ENCODE measurements around the gene IMPA2.
A peak's percentile ranks its signal among the peaks of the same experiment; 100 is the strongest.
"Not testable (repeated sequence)": the region's sequence is repeated elsewhere in the genome, so short reads cannot be mapped to it uniquely, and the experiment has no call there.

IMPA2 gene

GRCh38 chr18:12034241-12035100, 53.2 kb downstream of the IMPA2 start:
- DNase-seq (no peak), ATAC-seq (no peak)
- Mint-ChIP-seq H3K27ac (no peak overlapping the region), H3K4me3 (no peak overlapping the region), H3K4me1 (peaks cover 15% of the 10 kb centered on the region), H3K27me3 (peaks cover 23% of the 10 kb centered on the region), H3K9me3 (no peaks in the 10 kb centered on the region)

GRCh38 chr18:12035481-12035880, 54.2 kb downstream of the IMPA2 start:
- H3K27ac Mint-ChIP-seq, result peak overlapping the region in 1 of 2 donors; percentile 64
- no peak overlapping the region for H3K4me3 Mint-ChIP-seq
- peaks cover 23% of the 10 kb centered on the region for H3K27me3 Mint-ChIP-seq
- DNase-seq (no peak), ATAC-seq (no peak)
- no peaks in the 10 kb centered on the region for H3K9me3 Mint-ChIP-seq
- peaks cover 15% of the 10 kb centered on the region for H3K4me1 Mint-ChIP-seq

- no peak for DNase-seq
- Mint-ChIP-seq H3K4me1 (peaks cover 15% of the 10 kb centered on the region), H3K9me3 (no peaks in the 10 kb centered on the region), H3K27me3 (peaks cover 23% of the 10 kb centered on the region), H3K27ac (no peak overlapping the region), H3K4me3 (no peak overlapping the region)
- ATAC-seq, result no peak
These were observed 55.0 kb downstream of the IMPA2 start for GRCh38 chr18:12036201-12036751.

GRCh38 chr18:12038082-12038638, 56.9 kb downstream of the IMPA2 start:
- Mint-ChIP-seq H3K4me3 (peak overlapping the region; percentile 59 to 84), H3K9me3 (no peaks in the 10 kb centered on the region), H3K4me1 (peaks cover 15% of the 10 kb centered on the region), H3K27ac (peak overlapping the region in 1 of 2 donors; percentile 80), H3K27me3 (peaks cover 23% of the 10 kb centered on the region)
- ATAC-seq (no peak), DNase-seq (peak; percentile 27 to 39)

- H3K4me3 Mint-ChIP-seq, result peak overlapping the region; percentile 74 to 84
- DNase-seq (peak; percentile 75 to 78), ATAC-seq (peak; percentile 89)
- peak overlapping the region; percentile 6 to 10 for H3K27ac Mint-ChIP-seq
- H3K27me3 Mint-ChIP-seq, result peaks cover 29% of the 10 kb centered on the region
- H3K4me1 Mint-ChIP-seq, result peaks cover 15% of the 10 kb centered on the region
- H3K9me3 Mint-ChIP-seq, result no peaks in the 10 kb centered on the region
These were observed 57.6 kb downstream of the IMPA2 start for GRCh38 chr18:12038639-12039539.

- not testable (repeated sequence) for H3K9me3 Mint-ChIP-seq, H3K27ac Mint-ChIP-seq, ATAC-seq, H3K4me3 Mint-ChIP-seq, DNase-seq
- peaks cover 15% of the 10 kb centered on the region for H3K4me1 Mint-ChIP-seq
- peaks cover 35% of the 10 kb centered on the region for H3K27me3 Mint-ChIP-seq
These were observed 58.2 kb downstream of the IMPA2 start for GRCh38 chr18:12039540-12039930.

- DNase-seq (no peak), ATAC-seq (peak; percentile 40)
- Mint-ChIP-seq H3K27ac (no peak overlapping the region), H3K4me1 (peaks cover 15% of the 10 kb centered on the region), H3K9me3 (no peaks in the 10 kb centered on the region), H3K27me3 (peaks cover 32% of the 10 kb centered on the region), H3K4me3 (no peak overlapping the region)
These were observed 60.3 kb downstream of the IMPA2 start for GRCh38 chr18:12041561-12041960.

- peaks cover 11% of the 10 kb centered on the region for H3K4me1 Mint-ChIP-seq
- no peaks in the 10 kb centered on the region for H3K9me3 Mint-ChIP-seq
- no peak overlapping the region for H3K4me3 Mint-ChIP-seq
- peaks cover 19% of the 10 kb centered on the region for H3K27me3 Mint-ChIP-seq
- DNase-seq (no peak), ATAC-seq (no peak)
- H3K27ac Mint-ChIP-seq, result no peak overlapping the region
These were observed 62.5 kb downstream of the IMPA2 start for GRCh38 chr18:12043811-12044210.

- no peak overlapping the region for H3K27ac Mint-ChIP-seq
- no peak overlapping the region for H3K4me3 Mint-ChIP-seq
- no peaks in the 10 kb centered on the region for H3K9me3 Mint-ChIP-seq
- DNase-seq (no peak), ATAC-seq (no peak)
- H3K27me3 Mint-ChIP-seq, result peaks cover 20% of the 10 kb centered on the region
- peaks cover 11% of the 10 kb centered on the region for H3K4me1 Mint-ChIP-seq
These were observed 63.3 kb downstream of the IMPA2 start for GRCh38 chr18:12044591-12044990.

- Mint-ChIP-seq H3K27ac (no peak overlapping the region), H3K9me3 (no peaks in the 10 kb centered on the region), H3K27me3 (peaks cover 21% of the 10 kb centered on the region), H3K4me3 (no peak overlapping the region), H3K4me1 (peaks cover 11% of the 10 kb centered on the region)
- DNase-seq (no peak), ATAC-seq (no peak)
These were observed 64.9 kb downstream of the IMPA2 start for GRCh38 chr18:12046046-12046750.

- DNase-seq (no peak), ATAC-seq (no peak)
- Mint-ChIP-seq H3K4me1 (peaks cover 11% of the 10 kb centered on the region), H3K9me3 (no peaks in the 10 kb centered on the region), H3K4me3 (no peak overlapping the region), H3K27me3 (peaks cover 21% of the 10 kb centered on the region), H3K27ac (no peak overlapping the region)
These were observed 65.5 kb downstream of the IMPA2 start for GRCh38 chr18:12046751-12047335.

- no peak overlapping the region for H3K27ac Mint-ChIP-seq
- no peaks in the 10 kb centered on the region for H3K9me3 Mint-ChIP-seq
- peaks cover 11% of the 10 kb centered on the region for H3K4me1 Mint-ChIP-seq
- peaks cover 21% of the 10 kb centered on the region for H3K27me3 Mint-ChIP-seq
- H3K4me3 Mint-ChIP-seq, result no peak overlapping the region
- ATAC-seq, result peak; percentile 41
- DNase-seq, result no peak
These were observed 66.9 kb downstream of the IMPA2 start for GRCh38 chr18:12048010-12048826.

- H3K27me3 Mint-ChIP-seq, result peaks cover 17% of the 10 kb centered on the region
- H3K4me1 Mint-ChIP-seq, result peaks cover 11% of the 10 kb centered on the region
- H3K4me3 Mint-ChIP-seq, result no peak overlapping the region
- no peak overlapping the region for H3K27ac Mint-ChIP-seq
- no peaks in the 10 kb centered on the region for H3K9me3 Mint-ChIP-seq
- no peak for DNase-seq
- ATAC-seq, result peak; percentile 35
These were observed 67.5 kb downstream of the IMPA2 start for GRCh38 chr18:12048827-12049175.

Measured in stimulated activated naive CD8-positive, alpha-beta T cell treated with anti-CD3 and anti-CD28 coated beads, Interleukin-15, amount 100 ng/mL, for 72 hours (primary cell).